WTC11 (cell line): ENCODE measurements around the gene TBCE. TPM values are rescaled to one million over a fixed set of nuclear protein-coding genes. Genes with fewer than 3 reads are reported as not detected.
A peak's percentile ranks its signal among the peaks of the same experiment; 100 is the strongest.

Experiments
- ATAC-seq: fragments of 200-7000 bp; cut with Tn5 transposase; 2 replicates; pipeline ENCODE4 v1.10.0; 2021; ENCODE audit warnings: mild to moderate bottlenecking, moderate library complexity
- CTCF ChIA-PET: fragments of 300-600 bp; sonication (Branson Sonifier 250); formaldehyde crosslinking; loops from one replicate; lab custom pipeline; 2021; ENCODE audit warnings: antibody characterized with exemption; lab: Charles Lee
- POLR2A ChIA-PET: fragments of 350-600 bp; sonication (Branson Sonifier 250); formaldehyde crosslinking; loops from one replicate; lab custom pipeline; 2021; ENCODE audit warnings: antibody characterized with exemption; lab: Charles Lee
- DNase-seq: peaks from one replicate; pipeline ENCODE4 v3.0.0; 2021; ENCODE audit warnings: low spot score
- H3K27ac Mint-ChIP-seq: 2 replicates; pipeline ENCODE4 v1.8.0; 2021; ENCODE audit warnings: mixed read lengths
- H3K27me3 Mint-ChIP-seq: 2 replicates; pipeline ENCODE4 v1.8.0; 2021; ENCODE audit warnings: low read depth, mild to moderate bottlenecking, moderate library complexity, mixed read lengths
- H3K36me3 Mint-ChIP-seq: 2 replicates; pipeline ENCODE4 v1.8.0; 2021; ENCODE audit warnings: mixed read lengths
- H3K4me1 Mint-ChIP-seq: 2 replicates; pipeline ENCODE4 v1.8.0; 2022; ENCODE audit warnings: mixed read lengths
- H3K4me3 Mint-ChIP-seq: 2 replicates; pipeline ENCODE4 v1.8.0; 2021; ENCODE audit warnings: mild to moderate bottlenecking, moderate library complexity, mixed read lengths
- H3K9me3 Mint-ChIP-seq: 2 replicates; pipeline ENCODE4 v1.8.0; 2021; ENCODE audit warnings: mixed read lengths
- AR ChIP-seq: fragments of 250-450 bp; sonication (Bioruptor Pico); IDR thresholded peaks from 2 replicates; pipeline ENCODE4 v1.9.0; 2021; ENCODE audit warnings: mild to moderate bottlenecking
- ATF1 ChIP-seq: sonication (generic); formaldehyde crosslinking; IDR thresholded peaks from 2 replicates; pipeline ENCODE4 v1.8.1; 2023; ENCODE audit warnings: mild to moderate bottlenecking, moderate library complexity, missing genetic modification reagents
- E2F5 ChIP-seq: sonication (generic); formaldehyde crosslinking; IDR thresholded peaks from 2 replicates; pipeline ENCODE4 v1.8.1; 2022; ENCODE audit warnings: mild to moderate bottlenecking, moderate library complexity, missing genetic modification reagents
- ELF4 ChIP-seq: sonication (generic); formaldehyde crosslinking; IDR thresholded peaks from 2 replicates; pipeline ENCODE4 v1.8.1; 2022; ENCODE audit warnings: low read depth, mild to moderate bottlenecking, moderate library complexity, missing genetic modification reagents
- ETV6 ChIP-seq: sonication (generic); formaldehyde crosslinking; IDR thresholded peaks from 2 replicates; pipeline ENCODE4 v1.8.1; 2022; ENCODE audit warnings: mild to moderate bottlenecking, missing genetic modification reagents
- MYBL2 ChIP-seq: sonication (generic); formaldehyde crosslinking; IDR thresholded peaks from 2 replicates; pipeline ENCODE4 v1.8.1; 2023; ENCODE audit warnings: mild to moderate bottlenecking, moderate library complexity, missing genetic modification reagents
- PRRX2 ChIP-seq: fragments of 250-450 bp; sonication (Bioruptor Pico); IDR thresholded peaks from 2 replicates; pipeline ENCODE4 v1.8.0; 2021; ENCODE audit warnings: mild to moderate bottlenecking
- TCF7 ChIP-seq: sonication (generic); formaldehyde crosslinking; IDR thresholded peaks from 2 replicates; pipeline ENCODE4 v1.8.0; 2022; ENCODE audit warnings: mild to moderate bottlenecking, low read depth, missing genetic modification reagents, moderate library complexity
- ZNF121 ChIP-seq: sonication (generic); formaldehyde crosslinking; IDR thresholded peaks from 2 replicates; pipeline ENCODE4 v1.8.0; 2023; ENCODE audit warnings: missing genetic modification reagents
- ZNF317 ChIP-seq: sonication (generic); formaldehyde crosslinking; IDR thresholded peaks from 2 replicates; pipeline ENCODE4 v1.8.1; 2023; ENCODE audit warnings: low read depth, mild to moderate bottlenecking, moderate library complexity, missing genetic modification reagents, borderline replicate concordance
- ZNF423 ChIP-seq: fragments of 250-450 bp; sonication (Bioruptor Pico); IDR thresholded peaks from 2 replicates; pipeline ENCODE4 v2.1.2; 2022; ENCODE audit warnings: mild to moderate bottlenecking, moderate library complexity
- total RNA-seq: library from RNA; stranded (reverse); gene quantifications from 3 replicates; pipeline ENCODE4 v1.2.3, GENCODE V29; 2021
- TF ChIP-seq, protein P1 (sequence below): fragments of 250-450 bp; sonication (Bioruptor Pico); IDR thresholded peaks from 2 replicates; pipeline ENCODE4 v1.8.0; 2021; ENCODE audit warnings: mild to moderate bottlenecking
- TF ChIP-seq, protein P2 (sequence below): sonication (generic); formaldehyde crosslinking; IDR thresholded peaks from 2 replicates; pipeline ENCODE4 v1.8.0; 2022; ENCODE audit warnings: missing genetic modification reagents
- TF ChIP-seq, protein P3 (sequence below): fragments of 250-450 bp; sonication (Bioruptor Pico); IDR thresholded peaks from 2 replicates; pipeline ENCODE4 v1.9.0; 2021; ENCODE audit warnings: mild to moderate bottlenecking
- TF ChIP-seq, protein P4 (sequence below): sonication (generic); formaldehyde crosslinking; IDR thresholded peaks from 2 replicates; pipeline ENCODE4 v1.8.1; 2023; ENCODE audit warnings: mild to moderate bottlenecking, missing genetic modification reagents

TBCE gene
- total RNA-seq, 1 experiment from 2014 or later: 34.8 TPM

DNA sequence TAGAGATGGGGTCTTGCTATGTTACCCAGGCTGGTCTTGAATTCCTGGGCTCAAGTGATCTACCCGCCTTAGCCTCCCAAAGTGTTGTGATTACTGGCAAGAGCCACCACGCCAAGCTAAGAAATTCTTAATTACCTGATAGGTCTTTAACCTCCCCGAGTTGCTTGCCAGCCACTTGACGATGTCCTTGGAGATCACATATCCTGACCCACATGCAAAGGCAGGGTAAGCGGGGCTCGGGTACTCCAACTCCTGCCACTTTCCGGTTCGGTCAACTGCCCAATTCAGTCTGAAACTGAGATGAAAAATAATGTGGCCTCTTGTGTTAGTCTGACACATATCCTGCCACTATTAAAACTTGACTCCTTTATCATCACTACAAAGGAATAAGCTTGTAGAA, 86.8 kb downstream of the TBCE start:
- POLR2A ChIA-PET: no interaction called here
- ATAC-seq (no peak), DNase-seq (no peak)
- Mint-ChIP-seq H3K4me1 (no peaks in the 10 kb centered on the region; the same call in 1 of the 2 replicates), H3K9me3 (no peaks in the 10 kb centered on the region), H3K36me3 (peaks cover 47% of the 10 kb centered on the region), H3K27me3 (no peaks in the 10 kb centered on the region), H3K4me3 (no peak overlapping the region), H3K27ac (no peak overlapping the region)
- TF ChIP-seq, protein P1, sequence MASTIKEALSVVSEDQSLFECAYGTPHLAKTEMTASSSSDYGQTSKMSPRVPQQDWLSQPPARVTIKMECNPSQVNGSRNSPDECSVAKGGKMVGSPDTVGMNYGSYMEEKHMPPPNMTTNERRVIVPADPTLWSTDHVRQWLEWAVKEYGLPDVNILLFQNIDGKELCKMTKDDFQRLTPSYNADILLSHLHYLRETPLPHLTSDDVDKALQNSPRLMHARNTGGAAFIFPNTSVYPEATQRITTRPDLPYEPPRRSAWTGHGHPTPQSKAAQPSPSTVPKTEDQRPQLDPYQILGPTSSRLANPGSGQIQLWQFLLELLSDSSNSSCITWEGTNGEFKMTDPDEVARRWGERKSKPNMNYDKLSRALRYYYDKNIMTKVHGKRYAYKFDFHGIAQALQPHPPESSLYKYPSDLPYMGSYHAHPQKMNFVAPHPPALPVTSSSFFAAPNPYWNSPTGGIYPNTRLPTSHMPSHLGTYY (CRISPR knock-in tag): no peak
- TF ChIP-seq, protein P2, sequence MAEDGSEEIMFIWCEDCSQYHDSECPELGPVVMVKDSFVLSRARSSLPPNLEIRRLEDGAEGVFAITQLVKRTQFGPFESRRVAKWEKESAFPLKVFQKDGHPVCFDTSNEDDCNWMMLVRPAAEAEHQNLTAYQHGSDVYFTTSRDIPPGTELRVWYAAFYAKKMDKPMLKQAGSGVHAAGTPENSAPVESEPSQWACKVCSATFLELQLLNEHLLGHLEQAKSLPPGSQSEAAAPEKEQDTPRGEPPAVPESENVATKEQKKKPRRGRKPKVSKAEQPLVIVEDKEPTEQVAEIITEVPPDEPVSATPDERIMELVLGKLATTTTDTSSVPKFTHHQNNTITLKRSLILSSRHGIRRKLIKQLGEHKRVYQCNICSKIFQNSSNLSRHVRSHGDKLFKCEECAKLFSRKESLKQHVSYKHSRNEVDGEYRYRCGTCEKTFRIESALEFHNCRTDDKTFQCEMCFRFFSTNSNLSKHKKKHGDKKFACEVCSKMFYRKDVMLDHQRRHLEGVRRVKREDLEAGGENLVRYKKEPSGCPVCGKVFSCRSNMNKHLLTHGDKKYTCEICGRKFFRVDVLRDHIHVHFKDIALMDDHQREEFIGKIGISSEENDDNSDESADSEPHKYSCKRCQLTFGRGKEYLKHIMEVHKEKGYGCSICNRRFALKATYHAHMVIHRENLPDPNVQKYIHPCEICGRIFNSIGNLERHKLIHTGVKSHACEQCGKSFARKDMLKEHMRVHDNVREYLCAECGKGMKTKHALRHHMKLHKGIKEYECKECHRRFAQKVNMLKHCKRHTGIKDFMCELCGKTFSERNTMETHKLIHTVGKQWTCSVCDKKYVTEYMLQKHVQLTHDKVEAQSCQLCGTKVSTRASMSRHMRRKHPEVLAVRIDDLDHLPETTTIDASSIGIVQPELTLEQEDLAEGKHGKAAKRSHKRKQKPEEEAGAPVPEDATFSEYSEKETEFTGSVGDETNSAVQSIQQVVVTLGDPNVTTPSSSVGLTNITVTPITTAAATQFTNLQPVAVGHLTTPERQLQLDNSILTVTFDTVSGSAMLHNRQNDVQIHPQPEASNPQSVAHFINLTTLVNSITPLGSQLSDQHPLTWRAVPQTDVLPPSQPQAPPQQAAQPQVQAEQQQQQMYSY: no peak
- TF ChIP-seq, protein P3, sequence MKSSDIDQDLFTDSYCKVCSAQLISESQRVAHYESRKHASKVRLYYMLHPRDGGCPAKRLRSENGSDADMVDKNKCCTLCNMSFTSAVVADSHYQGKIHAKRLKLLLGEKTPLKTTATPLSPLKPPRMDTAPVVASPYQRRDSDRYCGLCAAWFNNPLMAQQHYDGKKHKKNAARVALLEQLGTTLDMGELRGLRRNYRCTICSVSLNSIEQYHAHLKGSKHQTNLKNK (CRISPR knock-in tag): no peak
- no peak for TF ChIP-seq ETV6 (CRISPR knock-in tag)
- TF ChIP-seq ELF4 (CRISPR knock-in tag): no peak
- TF ChIP-seq PRRX2 (CRISPR knock-in tag): no peak
- TF ChIP-seq ATF1 (CRISPR knock-in tag): no peak
- TF ChIP-seq, protein P4, sequence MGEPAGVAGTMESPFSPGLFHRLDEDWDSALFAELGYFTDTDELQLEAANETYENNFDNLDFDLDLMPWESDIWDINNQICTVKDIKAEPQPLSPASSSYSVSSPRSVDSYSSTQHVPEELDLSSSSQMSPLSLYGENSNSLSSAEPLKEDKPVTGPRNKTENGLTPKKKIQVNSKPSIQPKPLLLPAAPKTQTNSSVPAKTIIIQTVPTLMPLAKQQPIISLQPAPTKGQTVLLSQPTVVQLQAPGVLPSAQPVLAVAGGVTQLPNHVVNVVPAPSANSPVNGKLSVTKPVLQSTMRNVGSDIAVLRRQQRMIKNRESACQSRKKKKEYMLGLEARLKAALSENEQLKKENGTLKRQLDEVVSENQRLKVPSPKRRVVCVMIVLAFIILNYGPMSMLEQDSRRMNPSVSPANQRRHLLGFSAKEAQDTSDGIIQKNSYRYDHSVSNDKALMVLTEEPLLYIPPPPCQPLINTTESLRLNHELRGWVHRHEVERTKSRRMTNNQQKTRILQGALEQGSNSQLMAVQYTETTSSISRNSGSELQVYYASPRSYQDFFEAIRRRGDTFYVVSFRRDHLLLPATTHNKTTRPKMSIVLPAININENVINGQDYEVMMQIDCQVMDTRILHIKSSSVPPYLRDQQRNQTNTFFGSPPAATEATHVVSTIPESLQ: no peak
- TF ChIP-seq MYBL2: no peak
- no peak for TF ChIP-seq ZNF423 (CRISPR knock-in tag)
- TF ChIP-seq ZNF317 (CRISPR knock-in tag): no peak
- CTCF ChIA-PET: interaction anchor here (0.6 to 1.6 kb wide), 3 partner anchors 14 to 51 kb away, joined by 4 read pairs; partner anchors contain the start of gene B3GALNT2

DNA sequence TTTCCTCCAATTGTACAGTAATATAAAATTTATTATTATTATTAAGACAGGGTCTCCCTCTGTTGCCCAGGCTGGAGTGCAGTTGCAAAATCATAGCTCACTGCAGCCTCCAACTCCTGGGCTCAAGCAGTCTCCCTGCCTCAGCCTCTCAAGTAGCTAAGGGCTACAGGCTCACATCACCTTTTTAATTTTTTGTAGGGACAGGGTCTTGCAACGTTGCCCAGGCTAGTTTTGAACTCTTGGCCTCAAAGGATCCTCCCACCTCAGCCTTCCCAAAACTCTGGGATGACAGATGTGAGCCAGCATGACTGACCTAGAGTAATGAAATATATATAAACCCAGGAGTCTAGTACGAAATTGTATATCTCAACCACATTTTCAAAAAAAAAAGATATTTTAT, 87.9 kb downstream of the TBCE start:
- no peaks in the 10 kb centered on the region for H3K9me3 Mint-ChIP-seq
- peaks cover 38% of the 10 kb centered on the region for H3K36me3 Mint-ChIP-seq
- POLR2A ChIA-PET: no interaction called here
- no peak overlapping the region for H3K27ac Mint-ChIP-seq
- DNase-seq (no peak), ATAC-seq (no peak)
- no peaks in the 10 kb centered on the region for H3K27me3 Mint-ChIP-seq
- no peak overlapping the region for H3K4me3 Mint-ChIP-seq
- CTCF ChIA-PET: interaction anchor here (0.6 kb wide), 1 partner anchor 505 kb away, joined by 6 read pairs; no protein-coding TSS in a partner anchor
- no peaks in the 10 kb centered on the region; the same call in 1 of the 2 replicates for H3K4me1 Mint-ChIP-seq
- TF ChIP-seq ZNF121 (peak; percentile 4; the same call in 1 of the 2 replicates), AR (CRISPR knock-in tag) (no peak), TCF7 (no peak), E2F5 (CRISPR knock-in tag) (no peak)
